HAP-1 (cell line): Measurements from ENCODE around the gene PRIMA1.
A peak's percentile ranks its signal among the peaks of the same experiment; 100 is the strongest.

Experiments
- DNase-seq, 2 experiments: peaks; one replicate each; pipeline ENCODE4 v3.0.0-alpha.2; 2016 to 2020; ENCODE audit warnings: low spot score in 2 of 2
- H3K27me3 ChIP-seq: fragments of 250-450 bp; sonication (Bioruptor Pico); 2 replicates; pipeline ENCODE4 v1.5.1; 2020; ENCODE audit warnings: low read depth, mild to moderate bottlenecking, moderate library complexity
- H3K36me3 ChIP-seq: fragments of 250-450 bp; sonication (Bioruptor Pico); replicated peaks from 2 replicates; pipeline ENCODE4 v1.5.1; 2020; ENCODE audit warnings: mild to moderate bottlenecking
- H3K4me1 ChIP-seq: fragments of 250-450 bp; sonication (Bioruptor Pico); 2 replicates; pipeline ENCODE4 v1.5.1; 2020; ENCODE audit warnings: mild to moderate bottlenecking
- H3K4me3 ChIP-seq: fragments of 250-450 bp; sonication (Bioruptor Pico); 2 replicates; pipeline ENCODE4 v1.5.1; 2020; ENCODE audit warnings: mild to moderate bottlenecking, moderate library complexity
- H3K9me3 ChIP-seq: fragments of 250-450 bp; sonication (Bioruptor Pico); 2 replicates; pipeline ENCODE4 v1.5.1; 2020; ENCODE audit warnings: mild to moderate bottlenecking, moderate library complexity
- in situ Hi-C: fragments of 300-500 bp; cut with MboI; formaldehyde crosslinking; loops from 3 replicates; pipeline ENCODE4 v1.14.3; 2020; ENCODE audit warnings: low sequenced_read_pairs, inconsistent platforms, mixed read lengths

PRIMA1 gene

GRCh38 chr14:93788543-93789227 lies 400 bp upstream of the PRIMA1 start:
- H3K9me3 ChIP-seq, result no peaks in the 10 kb centered on the region
- H3K27me3 ChIP-seq, result no peaks in the 10 kb centered on the region
- H3K4me1 ChIP-seq, result peaks cover 16% of the 10 kb centered on the region
- peak overlapping the region; percentile 48 for H3K4me3 ChIP-seq
- in situ Hi-C loops, result no loop called here
- no peaks in the 10 kb centered on the region; the same call in 1 of the 2 replicates for H3K36me3 ChIP-seq
- peak; percentile 63 to 66 for DNase-seq

GRCh38 chr14:93787465-93788292 lies 606 bp downstream of the PRIMA1 start:
- H3K4me3 ChIP-seq, result peak overlapping the region; percentile 48
- H3K27me3 ChIP-seq, result no peaks in the 10 kb centered on the region
- in situ Hi-C loops, result no loop called here
- peak; percentile 38 to 70 for DNase-seq
- no peaks in the 10 kb centered on the region; the same call in 1 of the 2 replicates for H3K36me3 ChIP-seq
- H3K4me1 ChIP-seq, result peaks cover 16% of the 10 kb centered on the region
- H3K9me3 ChIP-seq, result no peaks in the 10 kb centered on the region

- H3K9me3 ChIP-seq, result no peaks in the 10 kb centered on the region
- H3K36me3 ChIP-seq, result no peaks in the 10 kb centered on the region; the same call in 1 of the 2 replicates
- in situ Hi-C loops, result no loop called here
- peaks cover 16% of the 10 kb centered on the region for H3K4me1 ChIP-seq
- no peak for DNase-seq
- H3K4me3 ChIP-seq, result no peak overlapping the region
- no peaks in the 10 kb centered on the region for H3K27me3 ChIP-seq
Measured at GRCh38 chr14:93785423-93785822, 2.9 kb downstream of the PRIMA1 start.

GRCh38 chr14:93784878-93785277 lies 3.4 kb downstream of the PRIMA1 start:
- H3K27me3 ChIP-seq, result no peaks in the 10 kb centered on the region
- H3K9me3 ChIP-seq, result no peaks in the 10 kb centered on the region
- peaks cover 16% of the 10 kb centered on the region for H3K4me1 ChIP-seq
- H3K4me3 ChIP-seq, result no peak overlapping the region
- no peaks in the 10 kb centered on the region; the same call in 1 of the 2 replicates for H3K36me3 ChIP-seq
- in situ Hi-C loops, result no loop called here
- no peak for DNase-seq

- Histone ChIP-seq H3K9me3 (no peaks in the 10 kb centered on the region), H3K4me1 (no peaks in the 10 kb centered on the region), H3K36me3 (peaks cover 20% of the 10 kb centered on the region), H3K4me3 (no peak overlapping the region), H3K27me3 (no peaks in the 10 kb centered on the region)
- in situ Hi-C loops, result no loop called here
- no peak for DNase-seq
Measured at GRCh38 chr14:93780813-93781400, 7.4 kb downstream of the PRIMA1 start.

GRCh38 chr14:93778856-93779629 lies 9.2 kb downstream of the PRIMA1 start:
- Histone ChIP-seq H3K27me3 (no peaks in the 10 kb centered on the region), H3K4me1 (no peaks in the 10 kb centered on the region), H3K9me3 (no peaks in the 10 kb centered on the region), H3K4me3 (no peak overlapping the region), H3K36me3 (peaks cover 27% of the 10 kb centered on the region)
- in situ Hi-C loops, result no loop called here
- DNase-seq, result no peak

GRCh38 chr14:93778453-93778852 lies 9.8 kb downstream of the PRIMA1 start:
- no peak overlapping the region for H3K4me3 ChIP-seq
- H3K4me1 ChIP-seq, result no peaks in the 10 kb centered on the region
- peaks cover 27% of the 10 kb centered on the region for H3K36me3 ChIP-seq
- no peak for DNase-seq
- H3K9me3 ChIP-seq, result no peaks in the 10 kb centered on the region
- no peaks in the 10 kb centered on the region for H3K27me3 ChIP-seq
- in situ Hi-C loops, result no loop called here

GRCh38 chr14:93775744-93776143 lies 12.5 kb downstream of the PRIMA1 start:
- in situ Hi-C loops, result no loop called here
- no peaks in the 10 kb centered on the region for H3K9me3 ChIP-seq
- no peak overlapping the region for H3K4me3 ChIP-seq
- H3K27me3 ChIP-seq, result no peaks in the 10 kb centered on the region
- peaks cover 32% of the 10 kb centered on the region for H3K36me3 ChIP-seq
- DNase-seq, result no peak
- no peaks in the 10 kb centered on the region for H3K4me1 ChIP-seq

- H3K9me3 ChIP-seq, result no peaks in the 10 kb centered on the region
- in situ Hi-C loops, result no loop called here
Measured at GRCh38 chr14:93775158-93775557, 13.1 kb downstream of the PRIMA1 start.

GRCh38 chr14:93772263-93772662 lies 16.0 kb downstream of the PRIMA1 start:
- Histone ChIP-seq H3K27me3 (no peaks in the 10 kb centered on the region), H3K36me3 (peaks cover 23% of the 10 kb centered on the region), H3K4me1 (no peaks in the 10 kb centered on the region), H3K4me3 (no peak overlapping the region), H3K9me3 (no peaks in the 10 kb centered on the region)
- DNase-seq, result no peak
- in situ Hi-C loops, result no loop called here

More at GRCh38 chr14:93775158-93775557, 13.1 kb downstream of the PRIMA1 start:
- DNase-seq, result no peak
- Histone ChIP-seq H3K4me3 (no peak overlapping the region), H3K36me3 (peaks cover 32% of the 10 kb centered on the region), H3K27me3 (no peaks in the 10 kb centered on the region), H3K4me1 (no peaks in the 10 kb centered on the region)

- in situ Hi-C loops, result no loop called here
Measured at GRCh38 chr14:93765970-93766369, 22.3 kb downstream of the PRIMA1 start.

GRCh38 chr14:93765155-93765554 lies 23.1 kb downstream of the PRIMA1 start:
- Histone ChIP-seq H3K4me1 (no peaks in the 10 kb centered on the region), H3K4me3 (no peak overlapping the region), H3K27me3 (no peaks in the 10 kb centered on the region), H3K9me3 (no peaks in the 10 kb centered on the region), H3K36me3 (peaks cover 4% of the 10 kb centered on the region)
- no peak for DNase-seq
- in situ Hi-C loops, result no loop called here

More at GRCh38 chr14:93765970-93766369, 22.3 kb downstream of the PRIMA1 start:
- no peak for DNase-seq
- no peaks in the 10 kb centered on the region for H3K9me3 ChIP-seq
- peaks cover 4% of the 10 kb centered on the region for H3K36me3 ChIP-seq
- H3K4me1 ChIP-seq, result no peaks in the 10 kb centered on the region
- H3K4me3 ChIP-seq, result no peak overlapping the region
- H3K27me3 ChIP-seq, result no peaks in the 10 kb centered on the region

GRCh38 chr14:93764211-93764659 lies 24.1 kb downstream of the PRIMA1 start:
- Histone ChIP-seq H3K9me3 (no peaks in the 10 kb centered on the region), H3K4me3 (no peak overlapping the region), H3K4me1 (no peaks in the 10 kb centered on the region), H3K27me3 (no peaks in the 10 kb centered on the region), H3K36me3 (peaks cover 1% of the 10 kb centered on the region)
- no peak for DNase-seq
- in situ Hi-C loops, result no loop called here
